GM12872 (cell line): ENCODE measurements around the gene PYGM.
A peak's percentile ranks its signal among the peaks of the same experiment; 100 is the strongest.

Experiments
- CTCF ChIP-seq: IDR thresholded peaks from 3 replicates; pipeline ENCODE4 v1.5.1; 2011; ENCODE audit warnings: low read depth, mild to moderate bottlenecking, low read length, moderate library complexity; ENCODE audit not compliant: insufficient read depth

The PYGM gene

GRCh38 chr11:64770120-64770519 lies 10.3 kb upstream of the PYGM start:
- no peak for TF ChIP-seq CTCF

- no peak for TF ChIP-seq CTCF
Observed at GRCh38 chr11:64769283-64769682, 9.5 kb upstream of the PYGM start.

GRCh38 chr11:64768300-64768694 lies 8.5 kb upstream of the PYGM start:
- TF ChIP-seq CTCF = no peak

- TF ChIP-seq CTCF = peak; percentile 85
Observed at GRCh38 chr11:64767344-64768299, 7.8 kb upstream of the PYGM start.

GRCh38 chr11:64766881-64767280 lies 7.1 kb upstream of the PYGM start:
- TF ChIP-seq CTCF = no peak

GRCh38 chr11:64765851-64766665 lies 6.3 kb upstream of the PYGM start:
- no peak for TF ChIP-seq CTCF

GRCh38 chr11:64765291-64765850 lies 5.6 kb upstream of the PYGM start:
- peak; percentile 28; the same call in 1 of the 3 replicates for TF ChIP-seq CTCF
